IMR-90 (cell line): Measurements from ENCODE around the gene TOP3B. TPM values are rescaled to one million over a fixed set of nuclear protein-coding genes. Genes with fewer than 3 reads are reported as not detected.

Source experiments
- ATAC-seq: fragments of 200-7000 bp; cut with Tn5 transposase; 2 replicates; pipeline ENCODE4 v1.9.1; 2020; ENCODE audit warnings: low read depth, mild to moderate bottlenecking, moderate library complexity
- BruUV-seq: library from RNA; stranded (reverse); fragments of 400-500 nt; replicated peaks from 2 replicates; lab custom pipeline; 2021; lab: Mats Ljungman, UMichigan
- CTCF ChIA-PET: fragments of 300-600 bp; formaldehyde crosslinking; extraction: SDS; loops from one replicate; lab custom pipeline; 2021; ENCODE audit warnings: antibody characterized with exemption; lab: Yijun Ruan, JAX
- POLR2A ChIA-PET: fragments of 300-600 bp; sonication (Branson Sonifier 250); formaldehyde crosslinking; loops from one replicate; lab custom pipeline; 2022; ENCODE audit warnings: antibody characterized with exemption; ENCODE audit not compliant: unreplicated experiment; lab: Charles Lee
- DNase-seq: peaks from one replicate; pipeline ENCODE4 v3.0.0; 2013
- H2AFZ ChIP-seq: replicated peaks from 2 replicates; pipeline ENCODE3; 2013; ENCODE audit warnings: low read length, mild to moderate bottlenecking; ENCODE audit not compliant: poor library complexity
- H2AK5ac ChIP-seq: 2 replicates; pipeline ENCODE4 v1.6.1; 2013; ENCODE audit warnings: low read depth, low read length, inconsistent platforms
- H2AK9ac ChIP-seq: replicated peaks from 2 replicates; pipeline ENCODE3; 2013; ENCODE audit warnings: mild to moderate bottlenecking, low read depth, low read length, moderate library complexity; ENCODE audit not compliant: poor library complexity
- H2BK120ac ChIP-seq: 2 replicates; pipeline ENCODE4 v1.6.1; 2013; ENCODE audit warnings: low read depth, low read length, inconsistent platforms
- H2BK15ac ChIP-seq: 3 replicates; pipeline ENCODE4 v1.6.1; 2013; ENCODE audit warnings: low read depth, low read length, inconsistent platforms
- H2BK20ac ChIP-seq: 2 replicates; pipeline ENCODE4 v1.6.1; 2013; ENCODE audit warnings: low read depth, mild to moderate bottlenecking, inconsistent platforms, low read length, moderate library complexity
- H2BK5ac ChIP-seq: 2 replicates; pipeline ENCODE4 v1.6.1; 2013; ENCODE audit warnings: mild to moderate bottlenecking, low read depth, low read length, inconsistent platforms; ENCODE audit not compliant: poor library complexity, severe bottlenecking
- H3K14ac ChIP-seq: replicated peaks from 2 replicates; pipeline ENCODE4 v1.6.1; 2013; ENCODE audit warnings: low read depth, low read length, inconsistent platforms
- H3K18ac ChIP-seq: 2 replicates; pipeline ENCODE4 v1.6.1; 2013; ENCODE audit warnings: low read depth, low read length, control low read depth
- H3K23ac ChIP-seq: 2 replicates; pipeline ENCODE4 v1.6.1; 2013; ENCODE audit warnings: low read depth, low read length, inconsistent platforms
- H3K27ac ChIP-seq: 2 replicates; pipeline ENCODE4 v1.5.1; 2013; ENCODE audit warnings: mild to moderate bottlenecking, control low read depth, low read length; ENCODE audit not compliant: insufficient read depth
- H3K27me3 ChIP-seq: 2 replicates; pipeline ENCODE4 v1.6.1; 2013; ENCODE audit warnings: low read length; ENCODE audit not compliant: control insufficient read depth, insufficient read depth
- H3K36me3 ChIP-seq: 2 replicates; pipeline ENCODE4 v1.6.1; 2013; ENCODE audit warnings: low read length, mixed read lengths; ENCODE audit not compliant: control insufficient read depth, insufficient read depth
- H3K4ac ChIP-seq: 2 replicates; pipeline ENCODE4 v1.6.1; 2013; ENCODE audit warnings: low read depth, low read length, inconsistent platforms
- H3K4me1 ChIP-seq: 2 replicates; pipeline ENCODE4 v1.6.1; 2013; ENCODE audit warnings: low read length, mixed read lengths; ENCODE audit not compliant: control insufficient read depth, insufficient read depth
- H3K4me2 ChIP-seq: 2 replicates; pipeline ENCODE4 v1.6.1; 2013; ENCODE audit warnings: low read depth, mild to moderate bottlenecking, control low read depth, low read length, moderate library complexity
- H3K4me3 ChIP-seq: 2 replicates; pipeline ENCODE4 v1.5.1; 2013; ENCODE audit warnings: low read depth, mild to moderate bottlenecking, control low read depth, low read length, moderate library complexity; ENCODE audit not compliant: insufficient read depth
- H3K56ac ChIP-seq: 2 replicates; pipeline ENCODE4 v1.6.1; 2013; ENCODE audit warnings: low read length, inconsistent platforms; ENCODE audit not compliant: insufficient read depth; ENCODE audit errors: extremely low read depth
- H3K79me1 ChIP-seq, 2 experiments: 2 replicates each; pipeline ENCODE4 v1.6.1; 2013; ENCODE audit warnings: low read length in 2 of 2, inconsistent platforms in 1 of 2, low read depth in 1 of 2
- H3K9ac ChIP-seq: 2 replicates; pipeline ENCODE4 v1.6.1; 2013; ENCODE audit warnings: low read depth, low read length, control low read depth
- H3K9me1 ChIP-seq: 2 replicates; pipeline ENCODE4 v1.6.1; 2013; ENCODE audit warnings: low read length, inconsistent platforms; ENCODE audit not compliant: insufficient read depth
- H3K9me3 ChIP-seq: 2 replicates; pipeline ENCODE4 v1.6.1; 2013; ENCODE audit warnings: low read length; ENCODE audit not compliant: control insufficient read depth, insufficient read depth
- H4K20me1 ChIP-seq: 2 replicates; pipeline ENCODE4 v1.6.1; 2013; ENCODE audit warnings: low read length, inconsistent platforms; ENCODE audit not compliant: insufficient read depth
- H4K5ac ChIP-seq: 2 replicates; pipeline ENCODE4 v1.6.1; 2013; ENCODE audit warnings: mild to moderate bottlenecking, low read depth, low read length, control low read depth
- H4K8ac ChIP-seq, 2 experiments: 2 replicates each; pipeline ENCODE4 v1.6.1; 2013; ENCODE audit warnings: low read depth in 2 of 2, low read length in 2 of 2, control low read depth in 1 of 2, inconsistent platforms in 1 of 2
- H4K91ac ChIP-seq: 2 replicates; pipeline ENCODE4 v1.6.1; 2013; ENCODE audit warnings: low read depth, low read length, inconsistent platforms; ENCODE audit not compliant: insufficient read depth
- BHLHE40 ChIP-seq: fragments of 150-350 bp; IDR thresholded peaks from 2 replicates; pipeline ENCODE4 v1.6.1; 2016; ENCODE audit warnings: mild to moderate bottlenecking, low read depth, low read length
- CEBPB ChIP-seq: IDR thresholded peaks from 2 replicates; pipeline ENCODE4 v1.6.1; 2012; ENCODE audit warnings: low read depth, low read length, improper control_type of control experiment
- CHD1 ChIP-seq: IDR thresholded peaks from 2 replicates; pipeline ENCODE4 v1.6.1; 2012; ENCODE audit warnings: low read depth, low read length, improper control_type of control experiment
- FOS ChIP-seq: fragments of 150-350 bp; IDR thresholded peaks from 2 replicates; pipeline ENCODE4 v1.6.1; 2016; ENCODE audit warnings: low read depth, low read length
- MAFK ChIP-seq: IDR thresholded peaks from 2 replicates; pipeline ENCODE4 v1.6.1; 2012; ENCODE audit warnings: low read depth, low read length, improper control_type of control experiment
- MAZ ChIP-seq: IDR thresholded peaks from 2 replicates; pipeline ENCODE4 v1.6.1; 2012; ENCODE audit warnings: low read depth, mild to moderate bottlenecking, low read length, improper control_type of control experiment, moderate library complexity, borderline replicate concordance
- MXI1 ChIP-seq: IDR thresholded peaks from 2 replicates; pipeline ENCODE4 v1.6.1; 2012; ENCODE audit warnings: low read depth, mild to moderate bottlenecking, low read length, moderate library complexity, borderline replicate concordance
- NFE2L2 ChIP-seq: fragments of 150-350 bp; IDR thresholded peaks from 2 replicates; pipeline ENCODE4 v1.6.1; 2016; ENCODE audit warnings: low read depth, mild to moderate bottlenecking, low read length
- POLR2A ChIP-seq: IDR thresholded peaks from 2 replicates; pipeline ENCODE4 v1.6.1; 2012; ENCODE audit warnings: mild to moderate bottlenecking, low read depth, low read length
- RAD21 ChIP-seq: IDR thresholded peaks from 2 replicates; pipeline ENCODE4 v1.6.1; 2012; ENCODE audit warnings: low read length, improper control_type of control experiment
- RCOR1 ChIP-seq: IDR thresholded peaks from 2 replicates; pipeline ENCODE4 v1.6.1; 2012; ENCODE audit warnings: mild to moderate bottlenecking, low read length, improper control_type of control experiment; ENCODE audit not compliant: insufficient replicate concordance
- RFX5 ChIP-seq: IDR thresholded peaks from 2 replicates; pipeline ENCODE4 v1.8.0; 2012; ENCODE audit warnings: low read depth, mild to moderate bottlenecking, low read length, moderate library complexity
- SMC3 ChIP-seq: fragments of 150-350 bp; IDR thresholded peaks from 2 replicates; pipeline ENCODE4 v1.6.1; 2016; ENCODE audit warnings: low read depth, mild to moderate bottlenecking, antibody characterized with exemption, low read length, moderate library complexity
- WGBS, 2 experiments: methylation state at CpG; one replicate each; pipeline versions ENCODE4 v1.1.5 to v1.1.7; 2013; ENCODE audit warnings: missing lambda C conversion rate in 2 of 2; ENCODE audit not compliant: insufficient read length in 1 of 2; ENCODE audit errors: extremely low coverage in 2 of 2; 5-methylcytosine and 5-hydroxymethylcytosine counted together
- dilution Hi-C: fragments of 300-500 bp; cut with HindIII; formaldehyde crosslinking; loops from one replicate; pipeline ENCODE4 v1.14.3; 2018; ENCODE audit warnings: low sequenced_read_pairs; ENCODE audit not compliant: unreplicated experiment
- in situ Hi-C: fragments of 300-500 bp; cut with MboI; formaldehyde crosslinking; loops from 3 replicates; pipeline ENCODE4 v1.14.3; 2019; ENCODE audit warnings: low sequenced_read_pairs, inconsistent platforms, mixed read lengths
- intact Hi-C: fragments of 100-400 bp; cut with micrococcal nuclease; formaldehyde crosslinking; loops from 2 replicates; pipeline ENCODE4 v1.10.0; 2022
- polyA plus RNA-seq, 3 experiments: library from polyadenylated mRNA; depleted of rRNA; stranded (reverse); fragments of >200 nt; gene quantifications; 2 replicates each; pipeline ENCODE4 v1.2.3, GENCODE V29; 2012; ENCODE audit warnings: low replicate concordance in 1 of 3
- total RNA-seq: library from RNA; depleted of rRNA; stranded (reverse); fragments of >200 nt; gene quantifications from 2 replicates; pipeline ENCODE4 v1.2.3, GENCODE V29; 2012
- TF ChIP-seq, protein P1 (sequence below): fragments of 150-350 bp; IDR thresholded peaks from 2 replicates; pipeline ENCODE4 v1.6.1; 2017; ENCODE audit warnings: mild to moderate bottlenecking, antibody characterized with exemption, low read length, low read depth
- TF ChIP-seq, protein P2 (sequence below): fragments of 150-350 bp; IDR thresholded peaks from 2 replicates; pipeline ENCODE4 v1.6.1; 2016; ENCODE audit warnings: low read depth, mild to moderate bottlenecking, low read length, moderate library complexity, borderline replicate concordance
- TF ChIP-seq, protein P3 (sequence below): conservative IDR thresholded peaks from 2 replicates; pipeline ENCODE4 v1.5.1; 2012; ENCODE audit warnings: mild to moderate bottlenecking, low read depth, low read length, improper control_type of control experiment

Gene TOP3B
- total and polyA plus RNA-seq, 2 of the 4 experiments (the other 2 are of a cell fraction) = 23.0 to 23.5 TPM

DNA sequence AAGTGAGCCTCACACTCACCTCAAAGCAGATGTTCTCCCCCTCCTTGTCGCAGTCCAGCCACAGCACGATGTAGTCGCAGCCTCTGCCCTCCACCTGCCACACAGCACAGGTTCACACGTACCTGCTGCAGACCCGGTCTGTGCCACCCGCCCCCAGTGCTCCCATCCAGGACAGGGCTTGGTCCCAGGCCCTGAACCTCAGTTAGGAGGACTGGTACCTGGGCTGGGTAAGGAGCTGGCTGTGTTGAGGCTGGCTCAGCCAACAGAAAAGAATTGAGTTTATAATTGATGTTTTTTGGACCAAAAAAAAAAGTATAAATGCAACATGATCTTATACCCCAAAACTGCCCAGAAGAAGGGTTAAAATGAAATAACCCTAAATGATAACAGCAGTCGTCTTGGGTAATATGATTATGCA is 10.7 kb downstream of the TOP3B start:
- no peak overlapping the region for H4K8ac ChIP-seq
- in situ Hi-C loops = no loop called here
- intact Hi-C loops = no loop called here
- POLR2A ChIA-PET = no interaction called here
- no peak overlapping the region for H3K4me3 ChIP-seq
- WGBS, 2 experiments = no CpG with 5 or more reads among the region's 7 CpGs
- H3K14ac ChIP-seq = no peak overlapping the region
- no peak overlapping the region for H3K27ac ChIP-seq
- H2BK5ac ChIP-seq = no peak overlapping the region
- H3K9ac ChIP-seq = no peak overlapping the region
- ATAC-seq (no peak), DNase-seq (no peak)
- no peak overlapping the region for H3K4me2 ChIP-seq
- dilution Hi-C loops = no loop called here
- no peak overlapping the region for H3K56ac ChIP-seq
- H2BK20ac ChIP-seq = no peak overlapping the region
- no peak overlapping the region for H2BK120ac ChIP-seq
- no peaks in the 10 kb centered on the region for H3K27me3 ChIP-seq
- TF ChIP-seq, protein P1, sequence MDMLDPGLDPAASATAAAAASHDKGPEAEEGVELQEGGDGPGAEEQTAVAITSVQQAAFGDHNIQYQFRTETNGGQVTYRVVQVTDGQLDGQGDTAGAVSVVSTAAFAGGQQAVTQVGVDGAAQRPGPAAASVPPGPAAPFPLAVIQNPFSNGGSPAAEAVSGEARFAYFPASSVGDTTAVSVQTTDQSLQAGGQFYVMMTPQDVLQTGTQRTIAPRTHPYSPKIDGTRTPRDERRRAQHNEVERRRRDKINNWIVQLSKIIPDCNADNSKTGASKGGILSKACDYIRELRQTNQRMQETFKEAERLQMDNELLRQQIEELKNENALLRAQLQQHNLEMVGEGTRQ = no peak
- TF ChIP-seq, protein P2, sequence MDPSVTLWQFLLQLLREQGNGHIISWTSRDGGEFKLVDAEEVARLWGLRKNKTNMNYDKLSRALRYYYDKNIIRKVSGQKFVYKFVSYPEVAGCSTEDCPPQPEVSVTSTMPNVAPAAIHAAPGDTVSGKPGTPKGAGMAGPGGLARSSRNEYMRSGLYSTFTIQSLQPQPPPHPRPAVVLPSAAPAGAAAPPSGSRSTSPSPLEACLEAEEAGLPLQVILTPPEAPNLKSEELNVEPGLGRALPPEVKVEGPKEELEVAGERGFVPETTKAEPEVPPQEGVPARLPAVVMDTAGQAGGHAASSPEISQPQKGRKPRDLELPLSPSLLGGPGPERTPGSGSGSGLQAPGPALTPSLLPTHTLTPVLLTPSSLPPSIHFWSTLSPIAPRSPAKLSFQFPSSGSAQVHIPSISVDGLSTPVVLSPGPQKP = no peak
- TF ChIP-seq, protein P3, sequence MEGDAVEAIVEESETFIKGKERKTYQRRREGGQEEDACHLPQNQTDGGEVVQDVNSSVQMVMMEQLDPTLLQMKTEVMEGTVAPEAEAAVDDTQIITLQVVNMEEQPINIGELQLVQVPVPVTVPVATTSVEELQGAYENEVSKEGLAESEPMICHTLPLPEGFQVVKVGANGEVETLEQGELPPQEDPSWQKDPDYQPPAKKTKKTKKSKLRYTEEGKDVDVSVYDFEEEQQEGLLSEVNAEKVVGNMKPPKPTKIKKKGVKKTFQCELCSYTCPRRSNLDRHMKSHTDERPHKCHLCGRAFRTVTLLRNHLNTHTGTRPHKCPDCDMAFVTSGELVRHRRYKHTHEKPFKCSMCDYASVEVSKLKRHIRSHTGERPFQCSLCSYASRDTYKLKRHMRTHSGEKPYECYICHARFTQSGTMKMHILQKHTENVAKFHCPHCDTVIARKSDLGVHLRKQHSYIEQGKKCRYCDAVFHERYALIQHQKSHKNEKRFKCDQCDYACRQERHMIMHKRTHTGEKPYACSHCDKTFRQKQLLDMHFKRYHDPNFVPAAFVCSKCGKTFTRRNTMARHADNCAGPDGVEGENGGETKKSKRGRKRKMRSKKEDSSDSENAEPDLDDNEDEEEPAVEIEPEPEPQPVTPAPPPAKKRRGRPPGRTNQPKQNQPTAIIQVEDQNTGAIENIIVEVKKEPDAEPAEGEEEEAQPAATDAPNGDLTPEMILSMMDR = no peak
- TF ChIP-seq RCOR1 = no peak
- no peak for TF ChIP-seq SMC3
- no peak for TF ChIP-seq RFX5
- no peak for TF ChIP-seq POLR2A
- TF ChIP-seq CHD1 = no peak
- TF ChIP-seq FOS = no peak
- TF ChIP-seq NFE2L2 = no peak
- no peak for TF ChIP-seq RAD21
- no peak for TF ChIP-seq CEBPB
- TF ChIP-seq MAZ = no peak
- no peak for TF ChIP-seq MAFK
- TF ChIP-seq MXI1 = no peak
- no peak for TF ChIP-seq BHLHE40
- H3K79me1 ChIP-seq = peaks cover 24 to 38% of the 10 kb centered on the region in 2 experiments
- no peaks in the 10 kb centered on the region for H3K9me3 ChIP-seq
- H4K20me1 ChIP-seq = peaks cover 24% of the 10 kb centered on the region
- H3K36me3 ChIP-seq = peaks cover 74% of the 10 kb centered on the region
- H2BK15ac ChIP-seq = no peak overlapping the region
- H2AK5ac ChIP-seq = no peak overlapping the region
- no peak overlapping the region for H3K4ac ChIP-seq
- no peak overlapping the region for H3K18ac ChIP-seq
- H2AFZ ChIP-seq = no peak overlapping the region
- no peak overlapping the region for H4K5ac ChIP-seq
- no peak overlapping the region for H4K91ac ChIP-seq
- CTCF ChIA-PET = interaction anchor here (0.8 to 1.3 kb wide), 5 partner anchors 9 to 49 kb away, joined by 3 to 7 read pairs (median 4); partner anchors contain the start of genes PPM1F and TOP3B
- H3K23ac ChIP-seq = no peak overlapping the region
- no TSS peak for BruUV-seq
- H2AK9ac ChIP-seq = no peak overlapping the region
- H3K9me1 ChIP-seq = peaks cover 4% of the 10 kb centered on the region; the same call in 1 of the 2 replicates
- H3K4me1 ChIP-seq = no peaks in the 10 kb centered on the region
